Muscle of leg (tissue), 11 donors: ENCODE results near the gene FRMD4A. TPM values are rescaled to one million over a fixed set of nuclear protein-coding genes. Genes with fewer than 3 reads are reported as not detected.

ENCODE experiments used
- DNase-seq: peaks from one replicate; pipeline ENCODE4 v3.0.0; 2013
- H3K27ac ChIP-seq: one replicate; pipeline ENCODE4 v1.5.1; 2013; ENCODE audit warnings: mild to moderate bottlenecking, low read length, control low read depth
- H3K27me3 ChIP-seq: one replicate; pipeline ENCODE4 v1.6.1; 2013; ENCODE audit warnings: low read length; ENCODE audit not compliant: control insufficient read depth, insufficient read depth
- H3K36me3 ChIP-seq: one replicate; pipeline ENCODE4 v1.6.1; 2013; ENCODE audit warnings: low read length; ENCODE audit not compliant: control insufficient read depth, insufficient read depth
- H3K4me1 ChIP-seq: one replicate; pipeline ENCODE4 v1.6.1; 2013; ENCODE audit warnings: low read length; ENCODE audit not compliant: control insufficient read depth, insufficient read depth
- H3K4me3 ChIP-seq: one replicate; pipeline ENCODE4 v1.5.1; 2013; ENCODE audit warnings: low read length, control low read depth
- H3K9me3 ChIP-seq: replicated peaks from 2 replicates; pipeline ENCODE4 v1.6.1; 2013; ENCODE audit warnings: low read depth, low read length; ENCODE audit not compliant: control insufficient read depth
- WGBS: methylation state at CpG from one replicate; pipeline ENCODE4 v1.1.5; 2013; ENCODE audit warnings: missing lambda C conversion rate; ENCODE audit not compliant: insufficient coverage; 5-methylcytosine and 5-hydroxymethylcytosine counted together
- polyA plus RNA-seq, 8 donors: library from polyadenylated mRNA; unstranded; fragments of 120-200 nt; gene quantifications; one replicate each; pipeline versions ENCODE4 v1.2.1 to v1.2.3, GENCODE V29; 2013; ENCODE audit warnings: inconsistent platforms in 1 of 8, low replicate concordance in 1 of 8; ENCODE audit not compliant: insufficient read length in 8 of 8, insufficient read depth in 1 of 8
- total RNA-seq: library from RNA; stranded (reverse); fragments of 120-200 nt; gene quantifications from one replicate; pipeline ENCODE4 v1.2.4, GENCODE V29; 2013

FRMD4A gene
- total and polyA plus RNA-seq, 9 donors = 29.1 to 53.1 (median 42.0) TPM

DNA sequence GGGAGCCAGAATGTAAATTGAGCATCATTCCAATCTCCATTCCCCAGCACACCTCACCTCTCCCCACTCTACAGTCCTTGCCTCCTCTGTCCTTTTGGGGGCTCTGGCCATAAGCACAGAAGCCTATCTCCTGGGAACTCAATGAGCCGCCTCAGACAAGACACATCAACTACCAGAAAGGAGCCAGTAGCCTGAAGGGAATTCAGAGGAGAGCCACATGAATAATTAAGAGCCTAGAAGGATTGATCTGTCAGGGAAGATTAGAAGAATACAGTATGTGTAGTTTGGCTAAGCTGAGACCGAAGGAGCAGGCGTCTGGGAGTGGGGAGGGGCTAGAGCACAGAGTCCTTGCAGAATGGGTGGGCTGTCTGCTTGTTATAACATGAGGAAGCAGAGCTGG lies 31.2 kb downstream of the FRMD4A start:
- no peaks in the 10 kb centered on the region for H3K9me3 ChIP-seq
- no peak for DNase-seq
- H3K36me3 ChIP-seq = no peaks in the 10 kb centered on the region
- H3K27ac ChIP-seq = no peak overlapping the region
- WGBS = 45% methylated on average over 2 of the region's 3 CpGs
- no peak overlapping the region for H3K4me3 ChIP-seq
- peaks cover 22% of the 10 kb centered on the region for H3K4me1 ChIP-seq
- peaks cover 2% of the 10 kb centered on the region for H3K27me3 ChIP-seq

DNA sequence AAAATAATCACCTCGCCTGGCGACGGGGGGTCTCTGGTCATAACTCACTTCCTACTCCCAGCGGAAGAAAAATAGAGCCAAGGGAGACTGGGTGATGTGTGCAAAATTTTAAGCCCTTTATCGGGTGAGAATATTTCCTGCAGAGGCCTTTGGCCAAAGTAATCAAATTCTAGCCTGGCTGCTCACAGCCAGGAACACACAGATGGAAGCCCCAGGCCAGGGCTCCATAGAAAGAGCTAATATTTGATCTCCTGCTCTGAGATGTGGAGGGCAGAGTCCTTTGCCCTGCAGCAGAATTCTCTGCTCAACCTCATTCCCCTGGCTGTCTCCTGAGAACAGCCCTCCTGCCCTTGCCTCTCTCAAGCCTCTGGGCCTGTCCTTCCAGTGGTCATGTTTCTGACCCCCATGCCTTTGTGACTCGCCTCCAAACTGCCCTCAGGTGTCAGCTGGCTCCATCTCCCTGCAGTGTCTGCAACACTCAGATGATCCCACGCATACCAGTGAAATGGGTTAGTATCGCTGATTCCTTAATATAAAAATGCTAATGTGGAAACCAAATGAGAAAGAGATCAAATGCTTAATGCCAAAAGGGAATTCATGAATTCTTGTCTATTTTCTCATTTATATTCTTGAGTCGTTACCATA lies 34.5 kb downstream of the FRMD4A start:
- no peak overlapping the region for H3K4me3 ChIP-seq

GRCh38 chr10:14294347-14295059 lies 36.2 kb downstream of the FRMD4A start:
- no peaks in the 10 kb centered on the region for H3K27me3 ChIP-seq
- no peak overlapping the region for H3K4me3 ChIP-seq
- no peak for DNase-seq
- H3K9me3 ChIP-seq = peaks cover 3% of the 10 kb centered on the region
- no CpG with 5 or more reads among the region's 14 CpGs for WGBS
- H3K27ac ChIP-seq = no peak overlapping the region
- H3K36me3 ChIP-seq = no peaks in the 10 kb centered on the region
- peaks cover 4% of the 10 kb centered on the region for H3K4me1 ChIP-seq

More for the DNA sequence above, 34.5 kb downstream of the FRMD4A start:
- H3K36me3 ChIP-seq = no peaks in the 10 kb centered on the region
- H3K27ac ChIP-seq = no peak overlapping the region
- no peaks in the 10 kb centered on the region for H3K9me3 ChIP-seq
- DNase-seq = no peak
- peaks cover 2% of the 10 kb centered on the region for H3K27me3 ChIP-seq
- peaks cover 7% of the 10 kb centered on the region for H3K4me1 ChIP-seq
- 52% methylated on average over 3 of the region's 9 CpGs for WGBS

- no peak for DNase-seq
- H3K27ac ChIP-seq = no peak overlapping the region
- H3K4me1 ChIP-seq = peaks cover 3% of the 10 kb centered on the region
- H3K36me3 ChIP-seq = no peaks in the 10 kb centered on the region
- no peaks in the 10 kb centered on the region for H3K27me3 ChIP-seq
- no CpG with 5 or more reads among the region's 3 CpGs for WGBS
- H3K4me3 ChIP-seq = no peak overlapping the region
- H3K9me3 ChIP-seq = peaks cover 3% of the 10 kb centered on the region
These were observed 37.2 kb downstream of the FRMD4A start for GRCh38 chr10:14293526-14293925.

DNA sequence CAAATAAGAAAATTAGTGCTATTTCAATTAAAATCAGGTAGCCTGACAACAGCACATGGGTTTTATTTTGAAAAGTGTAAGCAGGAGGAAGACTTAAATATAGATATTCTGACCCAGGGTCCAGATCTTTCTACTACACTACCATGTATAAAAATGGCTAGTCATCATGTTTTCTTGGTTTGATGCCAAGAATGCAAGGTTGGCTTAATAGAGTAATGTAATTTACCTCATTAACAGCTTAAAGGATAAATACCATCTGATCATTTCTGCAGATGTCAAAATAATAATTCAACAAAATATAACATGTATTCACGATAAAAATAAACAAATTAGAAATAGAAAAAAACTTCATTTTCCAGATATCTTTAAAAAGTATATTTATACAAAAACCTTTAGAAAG lies 39.4 kb downstream of the FRMD4A start:
- H3K27me3 ChIP-seq = no peaks in the 10 kb centered on the region
- H3K27ac ChIP-seq = no peak overlapping the region
- H3K4me1 ChIP-seq = peaks cover 6% of the 10 kb centered on the region
- no peak overlapping the region for H3K4me3 ChIP-seq
- no peak for DNase-seq
- no peaks in the 10 kb centered on the region for H3K36me3 ChIP-seq
- no CpG with 5 or more reads among the region's 1 CpG for WGBS
- H3K9me3 ChIP-seq = peaks cover 3% of the 10 kb centered on the region

DNA sequence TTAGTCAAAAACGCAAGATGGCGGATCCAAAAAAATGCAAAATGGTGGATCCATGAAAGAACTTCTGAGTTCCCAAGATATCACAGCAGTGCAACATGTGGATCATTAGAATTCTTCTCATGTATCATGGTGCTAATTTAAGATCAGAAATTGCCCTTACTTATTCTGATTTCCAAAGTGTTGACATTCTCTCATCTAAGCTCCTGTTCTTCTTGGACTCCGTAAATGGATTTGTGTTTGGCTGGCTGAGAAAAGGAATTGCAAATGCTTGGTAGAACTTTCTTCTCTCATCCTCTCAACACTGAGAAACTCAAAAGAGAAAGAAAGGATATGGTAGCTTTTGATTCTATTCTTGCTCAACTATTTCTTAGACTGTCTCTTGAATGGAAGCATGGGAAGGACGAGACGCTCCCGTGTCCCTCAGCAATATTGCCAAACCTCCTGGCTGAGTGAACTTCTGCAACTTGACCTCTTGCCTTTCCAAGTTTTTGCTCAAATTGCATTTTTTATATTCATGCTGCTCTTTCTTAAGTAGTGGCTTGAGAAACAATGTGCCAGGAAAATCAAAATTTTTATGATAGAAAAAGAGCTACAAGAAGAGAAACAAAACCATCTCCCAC lies 44.7 kb downstream of the FRMD4A start:
- H3K27ac ChIP-seq = no peak overlapping the region
- no peaks in the 10 kb centered on the region for H3K36me3 ChIP-seq
- DNase-seq = no peak
- no peaks in the 10 kb centered on the region for H3K27me3 ChIP-seq
- peaks cover 4% of the 10 kb centered on the region for H3K4me1 ChIP-seq
- H3K9me3 ChIP-seq = peaks cover 3% of the 10 kb centered on the region
- H3K4me3 ChIP-seq = no peak overlapping the region
- 40% methylated on average over 1 of the region's 6 CpGs for WGBS

- no peak overlapping the region for H3K4me3 ChIP-seq
- no peak for DNase-seq
- no peaks in the 10 kb centered on the region for H3K36me3 ChIP-seq
- H3K4me1 ChIP-seq = peaks cover 6% of the 10 kb centered on the region
- no peak overlapping the region for H3K27ac ChIP-seq
- no peaks in the 10 kb centered on the region for H3K27me3 ChIP-seq
- H3K9me3 ChIP-seq = no peaks in the 10 kb centered on the region
- WGBS = no CpG with 5 or more reads among the region's 4 CpGs
These were observed 48.4 kb downstream of the FRMD4A start for GRCh38 chr10:14282276-14282675.

- H3K4me3 ChIP-seq = no peak overlapping the region
- H3K27ac ChIP-seq = no peak overlapping the region
- no peaks in the 10 kb centered on the region for H3K9me3 ChIP-seq
- H3K4me1 ChIP-seq = peaks cover 2% of the 10 kb centered on the region
- no peaks in the 10 kb centered on the region for H3K36me3 ChIP-seq
- WGBS = 71% methylated on average over 6 of the region's 8 CpGs
- no peaks in the 10 kb centered on the region for H3K27me3 ChIP-seq
- no peak for DNase-seq
These were observed 52.2 kb downstream of the FRMD4A start for GRCh38 chr10:14278533-14278932.

DNA sequence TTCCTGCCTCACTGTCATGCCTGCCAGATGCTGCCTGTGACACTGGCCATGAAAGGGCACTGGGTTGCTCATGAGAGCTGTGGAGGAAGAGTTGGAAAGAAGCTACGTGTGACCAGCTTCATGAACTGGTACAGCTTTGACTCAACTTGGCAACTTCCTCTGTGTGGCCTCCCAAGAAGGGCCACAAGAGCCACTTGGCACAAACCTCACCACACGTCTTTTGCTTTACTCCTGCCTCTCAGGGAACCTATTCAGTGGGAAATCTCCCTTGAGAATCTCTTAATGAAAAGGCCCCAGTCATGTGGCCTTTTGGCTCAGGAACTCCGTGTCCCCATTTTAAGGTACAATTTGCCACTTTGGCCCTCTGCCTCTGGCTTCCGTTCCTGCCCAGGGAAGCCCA lies 54.5 kb downstream of the FRMD4A start:
- Histone ChIP-seq H3K4me1 (peaks cover 2% of the 10 kb centered on the region), H3K4me3 (no peak overlapping the region), H3K9me3 (no peaks in the 10 kb centered on the region), H3K36me3 (no peaks in the 10 kb centered on the region), H3K27me3 (no peaks in the 10 kb centered on the region), H3K27ac (no peak overlapping the region)
- WGBS = 71% methylated on average over 4 of the region's 4 CpGs
- DNase-seq = no peak

DNA sequence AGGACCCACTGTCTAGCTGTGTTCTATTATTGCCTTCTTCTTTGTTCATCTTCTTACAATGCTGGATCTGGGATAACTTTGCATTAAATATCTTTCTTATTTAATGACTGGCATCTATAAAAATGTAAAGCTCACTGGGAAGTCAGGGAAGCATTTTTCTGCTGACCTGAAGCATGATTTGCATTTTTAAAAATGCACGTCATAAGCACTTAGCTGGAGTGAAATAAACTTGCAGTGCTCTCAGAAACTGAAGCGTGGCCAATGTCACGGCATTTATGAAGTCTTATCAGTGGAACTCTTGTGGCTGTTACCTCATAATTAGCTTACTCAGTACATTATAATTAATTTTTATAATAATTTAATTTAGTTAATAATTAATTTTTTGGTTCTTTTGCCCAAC lies 59.1 kb downstream of the FRMD4A start:
- no peak for DNase-seq
- Histone ChIP-seq H3K27me3 (no peaks in the 10 kb centered on the region), H3K36me3 (no peaks in the 10 kb centered on the region), H3K4me3 (no peak overlapping the region), H3K9me3 (no peaks in the 10 kb centered on the region), H3K4me1 (no peaks in the 10 kb centered on the region), H3K27ac (no peak overlapping the region)
- WGBS = 67% methylated on average over 1 of the region's 3 CpGs
